ENCODE results near the gene CENPB.
"Not testable (repeated sequence)": the region's sequence is repeated elsewhere in the genome, so short reads cannot be mapped to it uniquely, and the experiment has no call there.

The CENPB gene

DNA sequence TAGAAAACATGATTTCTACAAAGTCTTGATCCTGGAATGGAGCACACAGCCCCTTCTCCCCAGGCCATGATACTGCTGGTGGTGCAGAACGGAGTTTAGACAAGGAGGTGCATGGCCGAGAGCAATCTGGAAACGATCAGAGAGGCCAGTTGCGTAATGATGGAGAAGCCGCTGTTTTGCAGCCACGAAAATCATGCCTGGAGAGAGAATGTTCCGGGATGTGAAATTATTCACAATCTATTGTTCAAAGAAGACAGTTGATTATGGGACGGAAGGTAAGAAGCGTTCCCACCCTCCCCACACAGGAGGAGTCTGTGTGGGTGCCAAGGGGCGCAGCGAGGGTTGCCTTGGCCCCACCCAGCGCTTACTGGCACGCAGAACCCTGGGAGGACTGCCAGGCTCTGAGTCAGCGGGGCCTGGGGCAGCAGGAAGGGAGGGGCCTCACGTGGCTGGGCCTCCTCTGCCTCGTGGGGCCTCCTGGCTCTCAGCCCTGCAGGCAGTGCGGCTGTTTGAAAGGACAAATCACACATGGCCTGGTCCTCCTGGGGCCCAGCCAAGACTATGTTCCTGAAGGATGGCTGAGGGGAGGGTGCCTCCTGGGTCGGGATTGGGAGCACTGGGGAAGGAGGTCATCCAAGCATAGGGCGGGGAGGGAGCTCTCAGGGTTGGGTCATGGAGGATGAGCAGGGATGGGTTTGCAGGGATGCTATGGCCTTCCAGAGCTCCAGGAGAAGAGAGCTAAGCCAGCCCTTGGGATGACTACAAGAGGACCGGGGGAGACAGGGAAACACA is 25.1 kb upstream of the CENPB start:
- DNase-seq (ENCODE audit: low spot score): peak; percentile 95

DNA sequence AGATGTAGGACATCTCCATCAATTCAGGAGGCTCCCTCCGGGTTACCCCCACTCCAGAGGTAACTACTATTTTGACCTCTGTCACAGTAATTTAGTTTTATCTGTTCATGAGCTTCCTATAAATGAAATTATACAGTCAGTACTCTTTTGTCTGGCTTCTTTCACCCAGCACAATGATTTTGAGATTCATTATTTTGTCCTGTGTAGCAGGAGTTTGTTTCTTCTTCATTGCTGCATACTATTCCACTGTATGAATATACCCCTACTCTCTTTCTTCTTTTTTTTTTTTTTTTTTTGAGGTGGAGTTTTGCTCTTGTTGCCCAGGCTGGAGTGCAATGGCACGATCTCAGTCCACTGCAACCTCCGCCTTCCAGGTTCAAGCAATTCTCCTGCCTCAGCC is 22.0 kb upstream of the CENPB start:
- no peak for DNase-seq (ENCODE audit: low spot score)

DNA sequence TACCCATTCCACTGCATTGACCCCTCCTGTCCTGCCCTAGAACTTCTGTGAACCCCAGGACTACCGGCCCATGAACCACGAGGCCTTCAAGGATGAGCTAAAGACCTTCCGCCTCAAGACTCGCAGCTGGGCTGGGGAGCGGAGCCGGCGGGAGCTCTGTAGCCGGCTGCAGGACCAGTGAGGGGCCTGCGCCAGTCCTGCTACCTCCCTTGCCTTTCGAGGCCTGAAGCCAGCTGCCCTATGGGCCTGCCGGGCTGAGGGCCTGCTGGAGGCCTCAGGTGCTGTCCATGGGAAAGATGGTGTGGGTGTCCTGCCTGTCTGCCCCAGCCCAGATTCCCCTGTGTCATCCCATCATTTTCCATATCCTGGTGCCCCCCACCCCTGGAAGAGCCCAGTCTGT is 18.2 kb upstream of the CENPB start:
- DNase-seq (ENCODE audit: low spot score): no peak

DNA sequence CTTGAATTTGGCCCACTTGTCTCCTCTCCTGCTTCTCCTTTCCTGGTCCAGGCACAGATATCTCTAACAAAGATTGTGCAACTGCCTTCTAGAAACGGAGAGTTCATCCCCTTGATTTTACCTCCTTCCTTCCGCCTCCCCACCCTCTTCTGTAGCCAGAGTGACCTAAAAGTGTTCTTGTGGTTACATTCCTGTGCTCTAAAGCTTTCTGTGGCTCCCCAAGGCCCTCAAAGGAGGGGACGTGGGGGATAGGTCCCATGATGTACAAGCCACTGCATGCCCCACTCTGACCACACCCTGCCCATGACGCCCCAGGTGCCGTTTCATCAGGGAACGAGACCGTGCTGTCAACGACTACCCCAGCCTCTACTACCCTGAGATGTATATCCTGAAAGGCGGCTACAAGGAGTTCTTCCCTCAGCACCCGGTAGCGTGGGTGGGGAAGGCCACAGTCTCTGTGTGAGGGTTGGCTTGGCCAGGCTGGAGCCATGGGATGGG is 17.8 kb upstream of the CENPB start:
- DNase-seq (ENCODE audit: low spot score): no peak

DNA sequence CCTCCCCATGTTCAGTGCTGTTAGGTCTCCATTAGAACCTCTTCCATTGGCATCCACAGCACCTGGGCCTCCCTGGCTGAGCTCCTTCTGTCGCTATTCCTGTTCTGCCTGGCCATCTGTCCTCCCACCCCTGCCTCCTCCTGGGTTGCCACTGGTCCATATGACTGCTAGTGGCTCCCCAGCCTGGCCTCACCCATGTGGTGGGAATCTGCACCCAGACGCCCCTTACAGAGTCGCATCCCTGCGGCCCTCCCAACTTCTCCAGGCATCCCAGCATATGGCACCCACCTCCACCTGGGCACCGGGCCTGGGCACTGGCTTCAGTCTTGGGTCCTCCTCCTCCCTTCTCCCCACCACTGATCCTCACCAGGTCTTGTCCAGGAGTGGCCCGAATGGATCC is 17.3 kb upstream of the CENPB start:
- DNase-seq (ENCODE audit: low spot score): no peak

DNA sequence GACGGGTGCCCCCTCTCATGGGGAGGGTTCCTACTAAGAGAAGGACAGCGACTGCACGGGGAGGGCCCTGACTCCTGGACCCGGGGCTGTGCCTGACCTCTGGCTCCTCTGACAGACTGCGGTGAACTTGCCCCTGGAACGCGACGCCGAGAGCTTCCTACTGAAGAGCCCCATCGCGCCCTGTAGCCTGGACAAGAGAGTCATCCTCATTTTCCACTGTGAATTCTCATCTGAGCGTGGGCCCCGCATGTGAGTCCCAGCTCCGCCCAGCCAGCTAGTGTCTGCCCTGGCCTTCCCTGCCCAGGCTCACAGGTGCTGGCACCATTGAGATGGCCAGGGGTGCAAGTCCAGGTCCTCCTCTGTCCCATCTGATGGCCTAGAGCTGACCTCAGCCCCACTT is 16.7 kb upstream of the CENPB start:
- no peak for DNase-seq (ENCODE audit: low spot score)

DNA sequence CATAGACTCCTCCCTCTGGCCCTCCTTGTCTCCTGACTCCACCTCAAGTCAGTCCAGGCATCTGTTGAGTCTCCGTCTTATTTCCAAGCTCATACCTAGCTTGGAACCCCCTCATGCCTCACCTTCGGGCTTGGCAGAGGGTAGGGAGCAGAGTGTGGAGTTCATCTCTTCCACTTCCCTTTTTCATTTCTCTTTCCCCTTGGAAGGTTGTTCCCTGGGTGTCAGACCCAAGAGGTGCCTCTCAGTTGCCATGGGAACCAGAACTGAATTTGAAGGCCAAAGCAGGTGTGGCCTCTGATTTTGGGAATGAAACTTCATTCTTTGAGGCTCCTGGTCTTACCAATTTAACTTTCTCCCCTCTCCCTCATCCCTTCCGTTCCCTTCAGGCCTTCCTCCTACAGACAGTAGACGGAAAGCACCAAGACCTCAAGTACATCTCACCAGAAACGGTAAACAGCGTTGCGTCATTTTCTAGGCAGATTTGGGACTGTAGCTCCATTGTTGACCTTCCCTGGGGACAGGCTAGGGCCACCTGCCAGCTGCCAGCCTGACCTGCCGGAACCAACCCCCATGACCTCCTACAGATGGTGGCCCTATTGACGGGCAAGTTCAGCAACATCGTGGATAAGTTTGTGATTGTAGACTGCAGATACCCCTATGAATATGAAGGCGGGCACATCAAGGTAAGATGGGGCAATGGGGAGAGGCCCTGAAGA is 16.1 kb upstream of the CENPB start:
- DNase-seq (ENCODE audit: low spot score): no peak

DNA sequence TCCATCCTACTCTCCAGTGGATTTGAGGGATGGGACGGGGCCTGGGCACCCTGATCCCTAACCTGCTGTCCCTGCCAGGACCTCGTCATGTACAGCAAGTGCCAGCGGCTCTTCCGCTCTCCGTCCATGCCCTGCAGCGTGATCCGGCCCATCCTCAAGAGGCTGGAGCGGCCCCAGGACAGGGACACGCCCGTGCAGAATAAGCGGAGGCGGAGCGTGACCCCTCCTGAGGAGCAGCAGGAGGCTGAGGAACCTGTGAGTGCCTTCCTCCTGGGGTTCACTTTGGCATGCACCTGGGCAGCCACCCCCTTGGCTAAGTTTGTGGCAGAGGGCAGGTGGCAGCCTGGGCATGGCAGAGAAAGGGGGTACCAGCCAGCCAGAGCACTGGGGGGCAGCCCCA is 15.3 kb upstream of the CENPB start:
- DNase-seq (ENCODE audit: low spot score): no peak

DNA sequence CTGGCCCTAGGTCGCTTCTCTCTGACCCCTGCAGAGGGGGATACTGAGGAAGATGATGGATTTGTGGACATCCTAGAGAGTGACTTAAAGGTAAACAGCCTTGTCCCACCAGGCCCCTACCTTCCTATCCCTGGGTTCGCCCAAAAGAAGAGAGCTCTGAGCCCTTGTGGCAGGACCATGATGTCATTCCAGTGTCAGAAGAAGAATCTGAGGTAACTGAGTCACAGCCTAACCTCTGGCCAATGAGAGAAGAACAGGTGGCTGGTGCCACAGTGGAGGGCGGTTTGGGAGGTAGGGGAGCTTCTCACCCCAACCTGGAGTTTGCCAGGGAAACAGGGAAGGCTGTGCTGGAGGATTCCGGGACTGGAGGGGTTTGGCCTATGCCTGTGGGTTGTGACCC is 14.8 kb upstream of the CENPB start:
- no peak for DNase-seq (ENCODE audit: low spot score)

DNA sequence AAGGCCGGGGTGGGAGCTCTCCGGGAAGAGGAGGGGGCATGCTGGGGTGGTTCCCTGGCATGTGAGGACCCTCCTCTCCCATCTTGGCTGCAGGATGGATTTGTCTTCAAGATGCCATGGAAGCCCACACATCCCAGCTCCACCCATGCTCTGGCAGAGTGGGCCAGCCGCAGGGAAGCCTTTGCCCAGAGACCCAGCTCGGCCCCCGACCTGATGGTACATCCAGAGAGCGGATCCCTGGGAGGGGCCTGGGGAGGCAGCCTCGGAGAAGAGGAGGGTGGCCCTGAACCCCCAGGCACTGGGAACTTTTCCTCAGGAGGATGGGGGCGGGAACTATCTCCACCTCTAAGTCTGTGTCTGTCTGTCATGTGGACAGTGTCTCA is 14.3 kb upstream of the CENPB start:
- no peak for DNase-seq (ENCODE audit: low spot score)

DNA sequence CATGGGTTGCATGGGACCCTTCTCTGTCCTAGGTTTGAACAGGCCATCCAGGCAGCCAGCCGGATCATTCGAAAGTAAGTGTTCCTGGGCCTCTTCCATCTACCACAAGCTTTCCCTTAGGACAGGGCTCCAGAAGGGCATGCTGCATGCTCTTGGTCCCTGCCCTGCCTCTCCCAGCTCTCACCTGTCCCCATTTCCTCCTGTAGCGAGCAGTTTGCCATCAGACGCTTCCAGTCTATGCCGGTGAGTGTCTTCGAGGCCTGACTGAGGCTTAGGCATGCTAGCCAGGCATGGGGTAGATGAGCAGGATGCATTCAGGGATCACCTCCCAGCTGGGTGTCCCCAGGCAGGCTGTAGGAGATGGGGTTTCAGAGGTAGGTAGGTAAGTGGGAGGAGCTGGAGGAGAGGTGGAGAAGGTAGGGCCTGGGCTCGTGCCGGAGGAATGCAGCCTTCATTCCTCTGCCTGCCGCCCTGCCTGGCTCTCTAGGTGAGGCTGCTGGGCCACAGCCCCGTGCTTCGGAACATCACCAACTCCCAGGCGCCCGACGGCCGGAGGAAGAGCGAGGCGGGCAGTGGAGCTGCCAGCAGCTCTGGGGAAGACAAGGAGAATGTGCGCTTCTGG is 13.8 kb upstream of the CENPB start:
- no peak for DNase-seq (ENCODE audit: low spot score)

DNA sequence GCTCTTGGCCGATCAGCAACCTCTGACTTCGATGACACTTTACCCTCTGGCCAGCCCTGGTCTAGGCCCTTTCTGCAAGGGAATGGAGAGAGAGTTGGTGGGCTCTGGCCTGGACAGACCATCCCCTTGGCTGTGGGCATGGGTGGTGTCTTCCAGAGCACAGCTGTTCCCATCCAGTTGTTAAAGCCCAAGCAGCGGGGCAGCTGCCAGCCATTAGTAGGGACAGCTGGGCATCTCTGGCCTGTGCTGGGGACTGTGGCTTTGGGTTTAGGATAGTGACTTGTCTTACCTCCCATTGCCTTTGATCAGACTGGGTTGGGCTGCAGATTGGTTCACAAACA is 12.3 kb upstream of the CENPB start:
- DNase-seq (ENCODE audit: low spot score): no peak

DNA sequence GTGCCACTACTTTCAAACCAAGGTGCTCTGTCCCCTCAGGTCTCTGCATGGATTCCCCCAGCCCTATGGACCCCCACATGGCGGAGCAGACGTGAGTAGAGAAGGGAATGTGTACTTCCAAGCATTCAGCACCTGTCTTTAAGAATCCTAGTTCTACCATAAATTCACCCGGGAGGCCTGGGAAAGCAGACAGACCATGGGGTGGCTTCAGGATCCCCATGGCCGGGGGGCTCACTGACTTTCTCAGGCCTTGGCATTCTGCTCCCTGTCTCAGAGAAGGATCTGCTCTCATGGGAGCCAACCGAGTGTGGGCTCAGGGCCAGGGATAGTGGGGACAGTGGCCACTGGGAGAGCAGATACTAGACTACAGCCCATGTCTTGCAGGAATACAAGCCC is 11.8 kb upstream of the CENPB start:
- no peak for DNase-seq (ENCODE audit: low spot score)

DNA sequence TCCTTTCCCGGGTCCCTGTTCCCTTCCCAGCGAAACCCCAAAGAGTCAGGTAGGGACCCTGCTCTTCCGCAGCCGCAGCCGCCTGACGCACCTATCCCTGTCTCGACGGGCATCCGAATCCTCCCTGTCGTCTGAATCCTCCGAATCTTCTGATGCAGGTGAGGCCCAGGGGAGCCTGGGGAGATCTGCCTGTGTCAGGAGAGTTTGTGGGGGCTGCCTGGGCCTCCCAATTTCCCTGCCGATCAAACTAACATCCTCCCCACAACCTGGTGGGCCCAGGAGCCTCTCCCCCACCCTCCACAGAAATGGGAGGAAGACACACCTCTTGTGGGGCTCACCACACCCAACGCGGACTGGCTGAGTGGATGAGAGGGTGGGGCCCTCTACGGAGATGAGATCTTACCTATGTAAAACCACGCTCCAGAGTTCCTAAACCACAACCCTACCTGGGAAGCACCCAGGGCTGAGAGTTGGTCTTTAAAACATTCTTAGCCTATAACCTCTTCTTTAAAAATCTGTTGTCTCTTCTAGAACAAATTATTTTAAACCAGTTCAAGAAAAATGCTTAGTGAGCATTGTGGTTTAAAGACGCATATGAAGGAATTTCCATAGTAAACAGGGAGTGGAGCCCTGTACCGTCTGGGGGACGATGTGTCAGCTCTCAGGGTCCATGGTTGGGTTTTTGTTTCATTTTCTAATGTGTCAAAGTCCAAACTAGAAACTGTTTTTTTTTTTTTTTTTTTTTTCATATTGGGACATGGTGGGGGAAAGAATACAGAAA is 11.2 kb upstream of the CENPB start:
- DNase-seq (ENCODE audit: low spot score): no peak

DNA sequence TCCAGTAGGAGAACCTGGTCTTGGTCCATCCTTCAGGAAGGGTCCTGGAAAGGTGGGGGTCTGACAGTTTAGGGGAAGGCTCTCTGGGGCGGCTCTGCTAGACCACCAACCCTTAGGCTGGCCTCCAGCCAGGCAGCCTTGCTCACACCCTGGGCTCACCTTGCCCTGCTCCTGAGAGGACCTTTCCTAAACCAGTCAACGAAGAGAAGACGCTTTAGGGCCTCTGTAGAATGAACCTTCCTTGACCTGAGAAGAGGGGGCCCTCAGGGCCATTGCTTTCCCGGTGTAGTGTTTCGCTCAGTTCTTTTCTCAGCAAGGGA is 10.6 kb upstream of the CENPB start:
- no peak for DNase-seq (ENCODE audit: low spot score)

DNA sequence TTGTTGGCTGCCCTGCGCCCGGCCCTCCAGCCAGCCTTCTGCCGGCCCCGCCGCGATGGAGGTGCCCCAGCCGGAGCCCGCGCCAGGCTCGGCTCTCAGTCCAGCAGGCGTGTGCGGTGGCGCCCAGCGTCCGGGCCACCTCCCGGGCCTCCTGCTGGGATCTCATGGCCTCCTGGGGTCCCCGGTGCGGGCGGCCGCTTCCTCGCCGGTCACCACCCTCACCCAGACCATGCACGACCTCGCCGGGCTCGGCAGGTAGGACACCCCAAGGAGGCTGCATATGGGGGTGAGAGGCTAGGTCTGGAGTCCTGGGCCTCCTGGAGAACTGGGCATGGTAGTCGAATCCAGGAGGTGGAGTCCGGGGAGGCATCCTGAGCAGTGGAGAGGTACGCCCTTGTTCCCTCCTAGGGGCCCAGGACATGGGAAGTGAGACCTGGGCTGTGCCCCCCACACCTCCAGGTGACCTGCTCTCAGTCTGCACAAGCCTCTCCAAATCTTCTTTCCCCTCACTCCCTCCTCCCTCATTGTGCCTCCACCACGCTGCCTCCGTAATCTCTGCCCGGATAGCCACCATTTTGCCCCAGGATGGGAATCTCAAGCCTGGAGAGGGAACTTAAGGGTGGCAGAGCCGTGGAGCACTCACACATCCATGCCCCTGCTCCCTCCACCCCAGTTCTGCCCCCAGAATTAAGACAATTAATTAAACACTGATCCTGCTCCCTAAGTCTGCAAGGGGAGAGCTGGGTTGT is 10.1 kb upstream of the CENPB start:
- no peak for DNase-seq (ENCODE audit: low spot score)

DNA sequence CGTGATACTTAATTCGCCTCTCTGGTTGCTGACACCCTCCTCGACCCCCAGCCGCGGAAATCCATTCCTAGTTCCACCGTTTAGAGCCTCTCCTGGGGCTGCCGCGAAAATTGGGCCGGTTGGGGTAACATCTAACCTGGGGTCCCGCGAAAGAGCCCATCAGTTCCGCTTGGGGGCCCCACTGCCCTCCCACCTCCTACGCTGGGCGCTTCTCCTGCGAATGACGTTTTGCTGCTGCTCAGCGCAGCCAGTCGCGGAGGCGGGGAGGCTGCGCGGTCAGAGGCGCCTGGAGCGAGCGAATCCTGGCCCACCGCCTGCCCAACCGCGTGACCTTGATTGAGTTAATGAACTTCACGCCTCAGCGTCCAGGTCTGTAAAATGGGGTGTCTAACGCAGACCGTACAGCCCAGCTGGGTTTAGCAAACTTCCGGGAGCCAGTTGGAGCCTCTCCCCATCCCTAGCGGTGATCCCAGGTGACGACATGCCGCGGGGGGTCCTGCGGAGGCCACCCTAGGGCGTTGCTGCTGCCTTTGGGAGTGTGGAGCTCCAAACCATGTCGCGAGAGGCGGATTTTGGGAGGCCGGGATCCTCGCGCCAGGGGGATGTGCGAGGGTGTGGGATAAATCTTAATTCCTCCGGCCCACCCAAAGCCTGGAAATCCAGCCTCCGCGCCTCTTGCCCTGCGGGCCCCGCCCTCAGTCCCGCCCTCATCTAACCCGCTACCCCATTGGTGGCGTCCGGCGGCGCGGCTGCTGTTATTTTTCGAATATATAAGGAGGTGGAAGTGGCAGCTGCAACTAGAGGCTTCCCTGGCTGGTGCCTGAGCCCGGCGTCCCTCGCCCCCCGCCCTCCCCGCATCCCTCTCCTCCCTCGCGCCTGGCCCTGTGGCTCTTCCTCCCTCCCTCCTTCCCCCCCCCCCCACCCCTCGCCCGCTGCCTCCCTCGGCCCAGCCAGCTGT is 9.2 kb upstream of the CENPB start, which contains the start of gene CDC25B:
Gene CDC25B (plus strand): TSS at position 800 of the 958 bp plus-strand sequence. CDS start 222 bp downstream, outside the sequence.
- DNase-seq (ENCODE audit: low spot score): peak; percentile 94

DNA sequence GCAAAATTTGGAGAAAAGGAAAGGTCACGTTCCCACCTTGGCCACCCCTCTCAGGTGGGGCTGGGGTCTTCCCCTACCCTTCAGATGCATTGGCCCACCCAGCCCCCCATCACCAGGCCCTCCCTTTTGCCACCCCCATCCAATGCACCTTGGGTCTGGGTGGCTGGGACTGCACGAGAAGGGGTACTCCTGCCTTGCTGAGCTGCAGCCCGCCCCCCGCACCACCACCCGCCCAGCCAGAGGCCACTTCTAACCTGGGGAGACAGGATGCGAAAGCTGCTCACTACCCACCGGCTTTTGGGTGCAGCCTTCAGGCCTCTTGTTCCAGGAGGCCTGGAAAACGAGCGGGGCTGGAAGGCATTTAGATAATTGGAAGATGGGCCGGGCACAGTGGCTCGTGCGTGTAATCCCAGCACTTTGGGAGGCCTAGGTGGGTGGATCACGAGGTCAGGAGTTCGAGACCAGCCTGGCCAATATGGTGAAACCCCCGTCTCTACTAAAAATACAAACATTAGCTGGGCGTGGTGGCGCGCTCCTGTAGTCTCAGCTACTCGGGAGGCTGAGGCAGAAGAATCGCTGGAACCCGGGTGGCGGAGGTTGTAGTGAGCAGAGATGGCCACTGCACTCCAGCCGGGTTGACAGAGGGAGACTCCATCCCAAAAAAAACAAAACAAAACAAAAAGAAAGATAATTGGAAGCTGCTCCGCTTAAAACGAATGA is 8.3 kb upstream of the CENPB start:
- DNase-seq (ENCODE audit: low spot score): no peak

DNA sequence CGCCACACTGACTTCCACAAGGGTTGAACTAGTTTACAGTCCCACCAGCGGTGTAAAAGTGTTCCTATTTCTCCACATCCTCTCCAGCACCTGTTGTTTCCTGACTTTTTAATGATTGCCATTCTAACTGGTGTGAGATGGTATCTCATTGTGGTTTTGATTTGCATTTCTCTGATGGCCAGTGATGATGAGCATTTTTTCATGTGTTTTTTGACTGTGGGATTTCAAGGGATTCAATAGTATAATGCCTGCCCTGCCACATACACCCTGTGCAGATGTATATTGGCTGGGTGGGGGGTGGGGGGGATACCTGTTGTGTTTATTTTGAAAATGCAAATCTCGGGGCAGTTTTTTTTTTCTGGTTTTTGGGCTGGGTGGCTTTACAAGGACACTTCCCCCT is 7.6 kb upstream of the CENPB start:
- not testable (repeated sequence) for DNase-seq (ENCODE audit: low spot score)

DNA sequence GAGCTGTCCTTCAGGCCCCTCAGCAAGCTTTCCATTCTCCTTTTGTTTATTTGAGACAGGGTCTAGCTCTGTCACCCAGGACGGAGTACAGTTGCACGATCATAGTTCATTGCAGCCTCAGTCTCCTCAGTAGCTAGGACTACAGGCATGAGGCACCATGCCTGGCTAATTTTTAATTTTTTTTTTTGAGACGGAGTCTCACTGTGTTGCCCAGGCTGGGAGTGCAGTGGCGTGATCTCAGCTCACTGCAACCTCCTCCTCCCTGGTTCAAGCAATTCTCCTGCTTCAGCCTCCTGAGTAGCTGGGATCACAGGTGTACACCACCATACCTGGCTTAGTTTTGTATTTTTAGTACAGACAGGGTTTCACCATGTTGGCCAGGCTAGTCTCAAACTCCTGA is 2.7 kb upstream of the CENPB start:
- not testable (repeated sequence) for DNase-seq (ENCODE audit: low spot score)
